Kasumi-1 (cell line): Measurements from ENCODE around the gene MSANTD2.

Experiments
- DNase-seq, 2 experiments: peaks; one replicate each; lab custom pipeline; 2025; lab: John Stamatoyannopoulos, UW

Gene MSANTD2

GRCh38 chr11:124753205-124753604, 47.0 kb downstream of the MSANTD2 start:
- peak; percentile 56 to 61 for DNase-seq

- peak; percentile 36 to 41 for DNase-seq
Measured at GRCh38 chr11:124752471-124753102, 47.6 kb downstream of the MSANTD2 start.

GRCh38 chr11:124751741-124752470, 48.3 kb downstream of the MSANTD2 start, which contains the start of gene VSIG2:
Gene VSIG2 (minus strand): TSS chr11:124752255. CDS start chr11:124752137, 118 bp downstream.
- DNase-seq, result no peak

GRCh38 chr11:124751391-124751740, 48.8 kb downstream of the MSANTD2 start:
- DNase-seq, result no peak

GRCh38 chr11:124749912-124750311, 50.3 kb downstream of the MSANTD2 start:
- no peak for DNase-seq

GRCh38 chr11:124748481-124749343, 51.5 kb downstream of the MSANTD2 start:
- DNase-seq, result peak; percentile 22

GRCh38 chr11:124748100-124748418, 52.1 kb downstream of the MSANTD2 start:
- DNase-seq, result no peak

- DNase-seq, result no peak
Measured at GRCh38 chr11:124747406-124748099, 52.7 kb downstream of the MSANTD2 start.

GRCh38 chr11:124746621-124747243, 53.5 kb downstream of the MSANTD2 start:
- peak; percentile 59 to 63 for DNase-seq

- peak; percentile 19 to 52 for DNase-seq
Measured at GRCh38 chr11:124745835-124746620, 54.2 kb downstream of the MSANTD2 start.

- DNase-seq, result no peak
Measured at GRCh38 chr11:124745270-124745834, 54.9 kb downstream of the MSANTD2 start.

GRCh38 chr11:124743050-124743449, 57.2 kb downstream of the MSANTD2 start:
- no peak for DNase-seq

GRCh38 chr11:124742555-124742954, 57.7 kb downstream of the MSANTD2 start:
- no peak for DNase-seq

GRCh38 chr11:124740277-124740882, 59.8 kb downstream of the MSANTD2 start:
- DNase-seq, result peak; percentile 73 to 82

GRCh38 chr11:124739479-124740276, 60.5 kb downstream of the MSANTD2 start, which contains the start of gene NRGN:
Gene NRGN (plus strand): TSS chr11:124739942. CDS start chr11:124740085, 143 bp downstream.
- peak; percentile 82 to 92 for DNase-seq

- no peak for DNase-seq
Measured at GRCh38 chr11:124738713-124739478, 61.3 kb downstream of the MSANTD2 start.

- no peak for DNase-seq
Measured at GRCh38 chr11:124737638-124738305, 62.4 kb downstream of the MSANTD2 start.

GRCh38 chr11:124736736-124737135, 63.5 kb downstream of the MSANTD2 start:
- peak; percentile 81 to 83 for DNase-seq
